Measurements from ENCODE around the gene MRPL53. TPM values are rescaled to one million over a fixed set of nuclear protein-coding genes. Genes with fewer than 3 reads are reported as not detected.

Gene MRPL53
- total and polyA plus RNA-seq, 9 of the 15 experiments (the other 6 are each of a cell fraction or from before 2014, with no cell fraction given) = 11.5 to 87.9 (median 41.1) TPM

DNA sequence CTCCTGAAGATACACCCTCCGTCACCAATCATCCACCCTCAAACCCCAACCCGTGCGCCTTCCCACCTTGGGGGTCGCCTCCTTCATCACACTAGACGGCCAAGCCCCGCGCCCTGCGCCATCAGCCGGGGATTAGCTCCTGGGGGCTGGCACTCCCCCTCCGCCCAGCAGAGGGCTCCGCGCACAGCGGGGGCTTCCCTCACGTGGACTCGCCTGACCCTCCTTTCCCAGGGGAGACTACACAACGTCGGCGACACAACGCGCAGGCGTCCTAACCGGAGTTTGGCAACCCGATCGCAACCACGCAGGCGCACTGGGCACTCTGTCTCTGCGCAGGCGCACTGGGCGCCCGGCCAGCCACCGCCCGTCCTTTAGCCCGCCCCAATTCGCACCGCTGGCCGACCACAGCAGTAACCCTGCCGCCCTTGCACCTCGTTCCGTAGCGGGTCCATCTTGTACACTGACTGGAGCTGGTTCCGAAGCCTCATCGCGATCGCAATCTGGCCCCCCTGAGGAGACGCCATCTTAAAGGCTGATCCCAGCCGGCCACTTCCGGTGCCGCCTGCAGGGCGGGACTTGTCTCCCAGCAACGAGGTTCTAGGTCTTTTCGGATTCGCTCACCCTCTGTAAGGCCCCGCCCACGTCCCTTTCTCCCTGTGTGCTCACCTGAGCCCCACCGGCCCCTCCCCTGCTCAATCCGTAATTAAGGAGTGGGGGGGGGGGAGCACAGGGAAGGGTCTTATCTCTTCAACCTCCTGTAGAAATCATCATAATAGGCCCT lies 34.9 kb upstream of the MRPL53 start, which contains the start of gene PCGF1 (continued):
- TF ChIP-seq, protein P1, sequence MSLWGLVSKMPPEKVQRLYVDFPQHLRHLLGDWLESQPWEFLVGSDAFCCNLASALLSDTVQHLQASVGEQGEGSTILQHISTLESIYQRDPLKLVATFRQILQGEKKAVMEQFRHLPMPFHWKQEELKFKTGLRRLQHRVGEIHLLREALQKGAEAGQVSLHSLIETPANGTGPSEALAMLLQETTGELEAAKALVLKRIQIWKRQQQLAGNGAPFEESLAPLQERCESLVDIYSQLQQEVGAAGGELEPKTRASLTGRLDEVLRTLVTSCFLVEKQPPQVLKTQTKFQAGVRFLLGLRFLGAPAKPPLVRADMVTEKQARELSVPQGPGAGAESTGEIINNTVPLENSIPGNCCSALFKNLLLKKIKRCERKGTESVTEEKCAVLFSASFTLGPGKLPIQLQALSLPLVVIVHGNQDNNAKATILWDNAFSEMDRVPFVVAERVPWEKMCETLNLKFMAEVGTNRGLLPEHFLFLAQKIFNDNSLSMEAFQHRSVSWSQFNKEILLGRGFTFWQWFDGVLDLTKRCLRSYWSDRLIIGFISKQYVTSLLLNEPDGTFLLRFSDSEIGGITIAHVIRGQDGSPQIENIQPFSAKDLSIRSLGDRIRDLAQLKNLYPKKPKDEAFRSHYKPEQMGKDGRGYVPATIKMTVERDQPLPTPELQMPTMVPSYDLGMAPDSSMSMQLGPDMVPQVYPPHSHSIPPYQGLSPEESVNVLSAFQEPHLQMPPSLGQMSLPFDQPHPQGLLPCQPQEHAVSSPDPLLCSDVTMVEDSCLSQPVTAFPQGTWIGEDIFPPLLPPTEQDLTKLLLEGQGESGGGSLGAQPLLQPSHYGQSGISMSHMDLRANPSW (CRISPR knock-in tag; IDR thresholded peaks at IDR 0.05) = 0 out of 2 replicates have a peak, but pooled peaks have one; percentile 55
- TF ChIP-seq ZNF551 (CRISPR knock-in tag; IDR thresholded peaks at IDR 0.05) (no peak), MBD2 (IDR thresholded peaks at IDR 0.05; ENCODE audit: borderline replicate concordance, low read depth) (peak; percentile 48; the same call in 1 of the 2 replicates), RFX5 (IDR thresholded peaks at IDR 0.05; ENCODE audit: low read depth, low read length) (no peak), HLTF (IDR thresholded peaks at IDR 0.05) (0 out of 2 replicates have a peak, but pooled peaks have one; percentile 50), SPI1 (IDR thresholded peaks at IDR 0.05; ENCODE audit: borderline replicate concordance, low read depth, low read length) (0 out of 2 replicates have a peak, but pooled peaks have one; percentile 34), KLF10 (CRISPR knock-in tag; IDR thresholded peaks at IDR 0.05) (no peak), NFATC3 (IDR thresholded peaks at IDR 0.05) (no peak), NRF1 (conservative IDR thresholded peaks at IDR 0.05 in 1 of 2, IDR thresholded peaks at IDR 0.05 in 1 of 2) (peak; percentile 100), ZNF12 (CRISPR knock-in tag; IDR thresholded peaks at IDR 0.05) (no peak; the same call in 1 of the 2 replicates), ERF (CRISPR knock-in tag; IDR thresholded peaks at IDR 0.05) (peak; percentile 81), WHSC1 (IDR thresholded peaks at IDR 0.05; ENCODE audit: low read length) (no peak), TAL1 (IDR thresholded peaks at IDR 0.05) (no peak), TBL1XR1 (IDR thresholded peaks at IDR 0.05; ENCODE audit: low read length in 2 of 2) (peak in 1 of 2 experiments; percentile 30; a peak in 2 of 4 replicates), NCOA2 (IDR thresholded peaks at IDR 0.05; ENCODE audit: partially characterized antibody in 2 of 2) (no peak), HMGN3 (IDR thresholded peaks at IDR 0.05; ENCODE audit: borderline replicate concordance, extremely low read depth, insufficient read length, low read depth, low read length) (peak; percentile 83), DNMT1 (IDR thresholded peaks at IDR 0.05) (no peak), CBX3 (IDR thresholded peaks at IDR 0.05; ENCODE audit: borderline replicate concordance in 1 of 2, low read length in 2 of 2) (no peak; a peak in 1 of 3 replicates), TBP (optimal IDR thresholded peaks at IDR 0.05; ENCODE audit: low read depth, low read length) (peak; percentile 75)
- TF ChIP-seq, protein P2, sequence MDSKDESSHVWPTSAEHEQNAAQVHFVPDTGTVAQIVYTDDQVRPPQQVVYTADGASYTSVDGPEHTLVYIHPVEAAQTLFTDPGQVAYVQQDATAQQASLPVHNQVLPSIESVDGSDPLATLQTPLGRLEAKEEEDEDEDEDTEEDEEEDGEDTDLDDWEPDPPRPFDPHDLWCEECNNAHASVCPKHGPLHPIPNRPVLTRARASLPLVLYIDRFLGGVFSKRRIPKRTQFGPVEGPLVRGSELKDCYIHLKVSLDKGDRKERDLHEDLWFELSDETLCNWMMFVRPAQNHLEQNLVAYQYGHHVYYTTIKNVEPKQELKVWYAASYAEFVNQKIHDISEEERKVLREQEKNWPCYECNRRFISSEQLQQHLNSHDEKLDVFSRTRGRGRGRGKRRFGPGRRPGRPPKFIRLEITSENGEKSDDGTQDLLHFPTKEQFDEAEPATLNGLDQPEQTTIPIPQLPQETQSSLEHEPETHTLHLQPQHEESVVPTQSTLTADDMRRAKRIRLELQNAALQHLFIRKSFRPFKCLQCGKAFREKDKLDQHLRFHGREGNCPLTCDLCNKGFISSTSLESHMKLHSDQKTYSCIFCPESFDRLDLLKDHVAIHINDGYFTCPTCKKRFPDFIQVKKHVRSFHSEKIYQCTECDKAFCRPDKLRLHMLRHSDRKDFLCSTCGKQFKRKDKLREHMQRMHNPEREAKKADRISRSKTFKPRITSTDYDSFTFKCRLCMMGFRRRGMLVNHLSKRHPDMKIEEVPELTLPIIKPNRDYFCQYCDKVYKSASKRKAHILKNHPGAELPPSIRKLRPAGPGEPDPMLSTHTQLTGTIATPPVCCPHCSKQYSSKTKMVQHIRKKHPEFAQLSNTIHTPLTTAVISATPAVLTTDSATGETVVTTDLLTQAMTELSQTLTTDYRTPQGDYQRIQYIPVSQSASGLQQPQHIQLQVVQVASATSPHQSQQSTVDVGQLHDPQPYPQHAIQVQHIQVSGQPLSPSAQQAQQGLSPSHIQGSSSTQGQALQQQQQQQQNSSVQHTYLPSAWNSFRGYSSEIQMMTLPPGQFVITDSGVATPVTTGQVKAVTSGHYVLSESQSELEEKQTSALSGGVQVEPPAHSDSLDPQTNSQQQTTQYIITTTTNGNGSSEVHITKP (IDR thresholded peaks at IDR 0.05; ENCODE audit: partially characterized antibody) = peak; percentile 52
- TF ChIP-seq, protein P3, sequence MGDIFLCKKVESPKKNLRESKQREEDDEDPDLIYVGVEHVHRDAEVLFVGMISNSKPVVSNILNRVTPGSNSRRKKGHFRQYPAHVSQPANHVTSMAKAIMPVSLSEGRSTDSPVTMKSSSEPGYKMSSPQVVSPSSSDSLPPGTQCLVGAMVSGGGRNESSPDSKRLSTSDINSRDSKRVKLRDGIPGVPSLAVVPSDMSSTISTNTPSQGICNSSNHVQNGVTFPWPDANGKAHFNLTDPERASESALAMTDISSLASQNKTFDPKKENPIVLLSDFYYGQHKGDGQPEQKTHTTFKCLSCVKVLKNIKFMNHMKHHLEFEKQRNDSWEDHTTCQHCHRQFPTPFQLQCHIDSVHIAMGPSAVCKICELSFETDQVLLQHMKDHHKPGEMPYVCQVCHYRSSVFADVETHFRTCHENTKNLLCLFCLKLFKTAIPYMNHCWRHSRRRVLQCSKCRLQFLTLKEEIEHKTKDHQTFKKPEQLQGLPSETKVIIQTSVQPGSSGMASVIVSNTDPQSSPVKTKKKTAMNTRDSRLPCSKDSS (IDR thresholded peaks at IDR 0.05; ENCODE audit: low read depth, partially characterized antibody) = no peak
